Heart left ventricle (tissue), 13 donors: ENCODE data around the gene FERMT3.

Experiments used
- CTCF ChIP-seq, 12 donors: fragments of 200-600 bp; sonication (generic) in 4 of 12; IDR thresholded peaks; one replicate each; pipeline versions ENCODE4 v1.5.0 to v1.8.0; 2018 to 2022; ENCODE audit warnings: antibody characterized with exemption in 12 of 12, mild to moderate bottlenecking in 5 of 12
- POLR2A ChIP-seq, 2 donors: fragments of 450-650 bp; IDR thresholded peaks; one replicate each; pipeline ENCODE4 v1.6.1; 2017; ENCODE audit warnings: antibody characterized with exemption in 2 of 2, mild to moderate bottlenecking in 2 of 2, moderate library complexity in 2 of 2
- donor health status: ischemic (EF 13 %, LVEDD 7.1; RV severe dilation, severe dysfunction).
- donor health status: DM: no; HTN: yes; CAD: no.
- donor health status: DM: no; HTN: no; CAD: no.
- donor health status: ischemic (EF 25% LVEDD 6.9; RV normal size, moderate dysfunction).
- donor health status: ischemic (EF 25% LVEDD 5.7; RV mildly dilated, moderate dysfunction).
- donor health status: ischemic (EF 35%, LVEDD 5.7; RV mildly dilated, moderate dysfunction).
- donor health status: nonischemic (EF 11% LVEDD 7.7; RV severe dilation, severe dysfunction).
- donor health status: DM: yes; HTN: yes; CAD: no.
- donor health status: PGD.
- donor health status: ischemic (EF 29% LVEDD 5.4; RV normal size, mild dysfunction).
- donor health status: nonischemic (EF 23%, LVEDD 6.1; RV moderate dilation, normal function).

- no peak for TF ChIP-seq CTCF (IDR thresholded peaks at IDR 0.05)
- no peak for TF ChIP-seq POLR2A (IDR thresholded peaks at IDR 0.05)
Measured at GRCh38 chr11:64178951-64179639, 27.4 kb upstream of the FERMT3 start.
